ENCODE results near the gene FOXN1.

GRCh38 chr17:28484296-28484695 lies 21.9 kb upstream of the FOXN1 start:
- TF ChIP-seq RNF2 (IDR thresholded peaks at IDR 0.05; ENCODE audit: borderline replicate concordance, low read depth) (no peak), RAD21 (conservative IDR thresholded peaks at IDR 0.05 in 1 of 2, IDR thresholded peaks at IDR 0.05 in 1 of 2) (no peak), CTCF (IDR thresholded peaks at IDR 0.05) (no peak), EHMT2 (IDR thresholded peaks at IDR 0.05; ENCODE audit: low read depth) (no peak), JUN (IDR thresholded peaks at IDR 0.05) (no peak), PBX3 (IDR thresholded peaks at IDR 0.05) (no peak), EP300 (IDR thresholded peaks at IDR 0.05) (no peak), CHD2 (IDR thresholded peaks at IDR 0.05; ENCODE audit: low read length, partially characterized antibody) (no peak), USF2 (IDR thresholded peaks at IDR 0.05) (no peak), ZC3H11A (IDR thresholded peaks at IDR 0.05) (no peak), RCOR1 (IDR thresholded peaks at IDR 0.05; ENCODE audit: low read depth, low read length) (no peak), HEYL (CRISPR knock-in tag; IDR thresholded peaks at IDR 0.05) (no peak)

All from A549 (cell line).